PC-3 (cell line): ENCODE results near the gene TNKS1BP1. TPM values are rescaled to one million over a fixed set of nuclear protein-coding genes. Genes with fewer than 3 reads are reported as not detected.
A peak's percentile ranks its signal among the peaks of the same experiment; 100 is the strongest.

ENCODE experiments used
- ATAC-seq: fragments of 200-7000 bp; cut with Tn5 transposase; 2 replicates; pipeline ENCODE4 v1.9.1; 2020; ENCODE audit warnings: mild to moderate bottlenecking, moderate library complexity
- BruUV-seq: library from RNA; stranded (reverse); fragments of 400-500 nt; replicated peaks from 2 replicates; lab custom pipeline; 2021; lab: Mats Ljungman, UMichigan
- CTCF ChIA-PET: fragments of 300-600 bp; sonication (Branson Sonifier 250); formaldehyde crosslinking; loops from one replicate; lab custom pipeline; 2022; ENCODE audit warnings: antibody characterized with exemption; lab: Charles Lee
- POLR2A ChIA-PET: fragments of 300-600 bp; sonication (Branson Sonifier 250); formaldehyde crosslinking; loops from one replicate; lab custom pipeline; 2022; ENCODE audit warnings: antibody characterized with exemption; ENCODE audit not compliant: unreplicated experiment; lab: Charles Lee
- DNase-seq: peaks from one replicate; pipeline ENCODE4 v3.0.0-alpha.2; 2015
- H2AFZ ChIP-seq: fragments of 300-600 bp; sonication (generic); 2 replicates; pipeline ENCODE4 v1.6.0; 2016; ENCODE audit warnings: antibody characterized with exemption, low read length
- H3F3A ChIP-seq: fragments of 300-600 bp; sonication (generic); one replicate; pipeline ENCODE4 v1.6.0; 2017; ENCODE audit warnings: antibody characterized with exemption, low read length, control low read depth, mild to moderate bottlenecking; ENCODE audit not compliant: unreplicated experiment
- H3K27ac ChIP-seq: fragments of 300-600 bp; sonication (generic); 2 replicates; pipeline ENCODE4 v1.5.1; 2016; ENCODE audit warnings: mild to moderate bottlenecking, low read length
- H3K27me3 ChIP-seq: fragments of 300-600 bp; sonication (generic); 2 replicates; pipeline ENCODE4 v1.6.1; 2016; ENCODE audit warnings: low read length, mixed read lengths
- H3K36me3 ChIP-seq: fragments of 300-600 bp; sonication (generic); 2 replicates; pipeline ENCODE4 v1.6.1; 2016; ENCODE audit warnings: low read depth, mixed run types, low read length, mixed read lengths
- H3K4me1 ChIP-seq: fragments of 300-600 bp; sonication (generic); 2 replicates; pipeline ENCODE4 v1.5.1; 2016; ENCODE audit warnings: low read length; ENCODE audit not compliant: insufficient read depth
- H3K4me2 ChIP-seq: fragments of 300-600 bp; sonication (generic); 2 replicates; pipeline ENCODE4 v1.6.0; 2016; ENCODE audit warnings: low read length
- H3K4me3 ChIP-seq: fragments of 300-600 bp; sonication (generic); 2 replicates; pipeline ENCODE4 v1.5.1; 2016; ENCODE audit warnings: mild to moderate bottlenecking, low read length, mixed read lengths
- H3K79me2 ChIP-seq: fragments of 300-600 bp; sonication (generic); 2 replicates; pipeline ENCODE4 v1.6.1; 2017; ENCODE audit warnings: low read length, mixed read lengths
- H3K9ac ChIP-seq: fragments of 300-600 bp; sonication (generic); 2 replicates; pipeline ENCODE4 v1.6.0; 2016; ENCODE audit warnings: mild to moderate bottlenecking, low read length
- H3K9me2 ChIP-seq: fragments of 300-600 bp; sonication (generic); replicated peaks from 2 replicates; pipeline ENCODE4 v1.6.1; 2016; ENCODE audit warnings: mixed run types, low read length, mixed read lengths
- H3K9me3 ChIP-seq: fragments of 300-600 bp; sonication (generic); 2 replicates; pipeline ENCODE4 v1.6.1; 2016; ENCODE audit warnings: low read length, mixed read lengths
- H4K20me1 ChIP-seq: fragments of 300-600 bp; sonication (generic); 2 replicates; pipeline ENCODE4 v1.6.1; 2016; ENCODE audit warnings: low read length, mixed read lengths
- CTCF ChIP-seq: fragments of 300-600 bp; sonication (generic); conservative IDR thresholded peaks from 2 replicates; pipeline ENCODE4 v1.5.1; 2017; ENCODE audit warnings: antibody characterized with exemption, low read depth, mild to moderate bottlenecking, low read length
- EZH2 ChIP-seq: fragments of 300-600 bp; sonication (generic); IDR thresholded peaks from one replicate; pipeline ENCODE4 v1.6.1; 2017; ENCODE audit warnings: antibody characterized with exemption, mild to moderate bottlenecking, low read length; ENCODE audit not compliant: unreplicated experiment
- EZH2phosphoT487 ChIP-seq: fragments of 300-600 bp; sonication (generic); IDR thresholded peaks from 2 replicates; pipeline ENCODE4 v1.6.1; 2018; ENCODE audit warnings: mild to moderate bottlenecking, antibody characterized with exemption, low read length, borderline replicate concordance
- intact Hi-C: fragments of 100-400 bp; cut with micrococcal nuclease; formaldehyde crosslinking; loops from 2 replicates; pipeline ENCODE4 v1.9.0; 2023
- total RNA-seq: library from RNA; depleted of rRNA; stranded (reverse); fragments of >200 nt; gene quantifications from 2 replicates; pipeline ENCODE4 v1.2.3, GENCODE V29; 2014

Gene TNKS1BP1
- total RNA-seq, 1 experiment from 2014 or later, result 89.6 TPM

GRCh38 chr11:57306161-57306876 lies 18.4 kb downstream of the TNKS1BP1 start:
- Histone ChIP-seq H3K79me2 (peaks cover 69% of the 10 kb centered on the region), H3K9ac (no peak overlapping the region), H3K4me2 (peak overlapping the region; percentile 20), H4K20me1 (0 out of 2 replicates have a peak, but pooled peaks cover 5% of the 10 kb centered on the region), H3K4me3 (no peak overlapping the region), H3K4me1 (peaks cover 72% of the 10 kb centered on the region), H3K9me2 (no peaks in the 10 kb centered on the region), H3K27me3 (no peaks in the 10 kb centered on the region), H3K27ac (no peak overlapping the region), H3K36me3 (peaks cover 44% of the 10 kb centered on the region), H3K9me3 (no peaks in the 10 kb centered on the region), H2AFZ (no peak overlapping the region), H3F3A (no peaks in the 10 kb centered on the region)
- intact Hi-C loops, result no loop called here
- TF ChIP-seq CTCF, result no peak
- no peak for TF ChIP-seq EZH2
- TF ChIP-seq EZH2phosphoT487, result no peak
- no peak for DNase-seq
- ATAC-seq, result no peak
- ChIA-PET POLR2A (no interaction called here), CTCF (no interaction called here)
- BruUV-seq, result no TSS peak

- TF ChIP-seq CTCF (no peak), EZH2phosphoT487 (no peak), EZH2 (no peak)
- no peak for ATAC-seq
- BruUV-seq, result no TSS peak
- ChIA-PET POLR2A (no interaction called here), CTCF (no interaction called here)
- no peak overlapping the region for H2AFZ ChIP-seq
- H3K9ac ChIP-seq, result no peak overlapping the region
- intact Hi-C loops, result no loop called here
- H3K9me3 ChIP-seq, result no peaks in the 10 kb centered on the region
- peaks cover 64% of the 10 kb centered on the region for H3K79me2 ChIP-seq
- H3K4me2 ChIP-seq, result peak overlapping the region; percentile 50
- no peaks in the 10 kb centered on the region for H3K9me2 ChIP-seq
- H4K20me1 ChIP-seq, result 0 out of 2 replicates have a peak, but pooled peaks cover 5% of the 10 kb centered on the region
- no peak for DNase-seq
- peaks cover 51% of the 10 kb centered on the region for H3K36me3 ChIP-seq
- H3F3A ChIP-seq, result no peaks in the 10 kb centered on the region
- peaks cover 67% of the 10 kb centered on the region for H3K4me1 ChIP-seq
- no peak overlapping the region for H3K4me3 ChIP-seq
- H3K27ac ChIP-seq, result peak overlapping the region; percentile 77; the same call in 1 of the 2 replicates
- H3K27me3 ChIP-seq, result no peaks in the 10 kb centered on the region
Observed at GRCh38 chr11:57305523-57305922, 19.2 kb downstream of the TNKS1BP1 start.

GRCh38 chr11:57303990-57304579 lies 20.7 kb downstream of the TNKS1BP1 start:
- intact Hi-C loops, result no loop called here
- Histone ChIP-seq H3K4me2 (peak overlapping the region; percentile 50), H3K36me3 (peaks cover 53% of the 10 kb centered on the region), H3K9me2 (no peaks in the 10 kb centered on the region), H4K20me1 (0 out of 2 replicates have a peak, but pooled peaks cover 5% of the 10 kb centered on the region), H3K9ac (peak overlapping the region; percentile 42), H3K4me3 (peak overlapping the region; percentile 18; the same call in 1 of the 2 replicates), H3F3A (no peaks in the 10 kb centered on the region), H3K4me1 (peaks cover 54% of the 10 kb centered on the region), H3K79me2 (peaks cover 50% of the 10 kb centered on the region), H3K27ac (peak overlapping the region; percentile 77), H3K27me3 (no peaks in the 10 kb centered on the region), H2AFZ (no peak overlapping the region), H3K9me3 (no peaks in the 10 kb centered on the region)
- ChIA-PET POLR2A (no interaction called here), CTCF (interaction anchor here (0.5 kb wide), 1 partner anchor 46 kb away, joined by 3 read pairs; no protein-coding TSS in a partner anchor)
- no TSS peak for BruUV-seq
- TF ChIP-seq EZH2 (no peak), CTCF (no peak), EZH2phosphoT487 (no peak)
- DNase-seq, result peak; percentile 87
- peak; percentile 67 for ATAC-seq
